ENCODE data around the gene CDX1.

The CDX1 gene

DNA sequence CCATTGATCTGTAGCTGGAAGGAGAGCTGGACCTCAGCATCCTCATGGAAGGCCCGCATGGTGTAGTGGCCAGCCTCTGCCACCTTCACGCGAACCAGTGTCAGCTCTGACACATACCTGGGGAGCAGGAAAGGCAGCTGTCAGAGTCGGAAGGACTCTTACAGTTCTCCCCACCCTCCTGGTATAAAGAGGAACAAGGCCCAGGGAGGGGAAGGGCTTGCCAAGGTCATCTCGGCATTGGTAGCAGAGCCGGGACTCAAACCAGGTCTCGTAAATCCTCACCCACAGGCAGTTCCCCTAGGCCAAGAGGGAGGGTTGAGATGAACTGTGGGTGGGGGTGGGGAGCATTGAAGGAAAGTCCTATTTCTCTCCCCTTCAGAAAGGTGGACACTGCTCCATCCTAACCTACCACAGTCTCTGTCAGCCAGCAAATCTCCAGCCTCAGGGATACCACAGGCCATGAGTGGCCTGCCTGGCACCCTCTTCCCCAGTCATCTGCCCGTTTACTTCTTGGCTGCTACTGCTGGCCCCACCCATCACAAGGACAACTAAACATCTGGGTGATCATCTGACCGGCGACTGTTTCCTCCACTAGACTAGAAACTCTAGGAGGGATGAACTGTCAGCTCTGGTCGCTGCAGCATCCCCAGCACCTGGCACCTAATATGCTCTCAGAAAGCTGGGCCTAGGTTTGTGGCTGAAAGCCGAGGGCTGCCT, 34.4 kb upstream of the CDX1 start:
- no peak for DNase-seq

DNA sequence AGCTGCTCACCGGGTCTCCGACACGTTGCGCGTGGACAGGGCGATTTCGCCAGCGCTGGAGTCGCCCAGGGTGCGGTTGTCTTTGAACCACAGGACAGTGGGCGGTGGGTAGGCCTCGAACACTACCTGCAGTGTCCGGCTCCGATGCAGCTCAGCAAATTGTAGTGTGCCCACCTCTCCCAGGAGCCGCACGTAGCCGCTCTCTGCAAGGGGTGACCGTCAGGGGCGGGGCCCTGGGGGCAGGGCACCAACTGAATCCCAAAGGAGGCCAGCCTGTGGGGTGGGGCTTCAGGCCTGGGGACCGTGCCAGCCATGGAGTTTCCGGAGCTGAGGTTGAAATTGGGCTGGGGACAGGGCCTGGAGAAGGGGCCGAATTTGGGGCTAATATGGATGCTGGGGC, 33.8 kb upstream of the CDX1 start:
- no peak for DNase-seq

DNA sequence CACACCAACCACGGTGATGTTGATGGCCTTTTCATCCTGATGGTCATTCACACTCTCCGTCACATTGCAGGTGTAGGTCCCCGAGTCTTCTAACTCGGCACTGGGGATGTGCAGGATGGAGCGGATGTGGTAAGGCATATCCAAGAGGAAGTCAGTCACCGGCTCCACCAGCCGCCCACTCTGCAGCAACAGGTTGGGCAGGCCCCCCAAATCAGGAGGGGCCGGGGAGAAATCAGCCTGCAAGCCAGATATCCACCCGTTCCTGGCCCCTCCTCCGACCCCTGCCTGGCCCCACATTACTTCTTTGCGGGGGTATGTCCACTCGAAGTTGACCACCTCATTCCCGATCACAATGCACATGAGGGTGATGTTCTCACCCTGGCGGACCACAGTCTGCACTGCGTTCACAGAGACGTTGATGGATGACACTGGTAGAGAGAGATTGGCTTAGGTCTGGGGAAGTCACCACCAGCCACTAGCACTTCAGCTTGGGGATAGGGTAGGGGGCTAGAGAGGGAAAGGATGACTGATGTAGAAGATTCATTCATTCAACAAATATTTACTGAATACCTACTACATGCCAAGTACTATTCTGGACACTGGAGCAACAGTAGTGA, 32.9 kb upstream of the CDX1 start:
- DNase-seq, result no peak

DNA sequence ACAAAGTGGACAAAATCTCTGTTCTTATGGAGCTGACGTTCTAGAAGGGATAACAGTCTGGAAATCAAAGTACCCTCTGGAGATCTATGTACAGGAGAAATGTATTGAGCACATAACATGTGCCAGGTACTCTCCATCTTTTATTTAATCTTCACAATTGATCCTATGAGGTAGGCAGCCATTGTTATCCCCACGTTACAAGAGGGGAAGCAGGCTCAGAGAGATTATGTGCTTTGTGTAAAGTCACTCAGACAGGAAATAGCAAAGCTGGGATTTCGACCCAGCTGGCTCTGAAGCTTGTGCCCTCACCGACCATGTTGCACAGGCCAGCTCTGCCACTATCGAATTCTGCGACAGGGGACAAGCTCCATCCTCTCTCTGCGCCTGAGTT, 32.4 kb upstream of the CDX1 start:
- no peak for DNase-seq

DNA sequence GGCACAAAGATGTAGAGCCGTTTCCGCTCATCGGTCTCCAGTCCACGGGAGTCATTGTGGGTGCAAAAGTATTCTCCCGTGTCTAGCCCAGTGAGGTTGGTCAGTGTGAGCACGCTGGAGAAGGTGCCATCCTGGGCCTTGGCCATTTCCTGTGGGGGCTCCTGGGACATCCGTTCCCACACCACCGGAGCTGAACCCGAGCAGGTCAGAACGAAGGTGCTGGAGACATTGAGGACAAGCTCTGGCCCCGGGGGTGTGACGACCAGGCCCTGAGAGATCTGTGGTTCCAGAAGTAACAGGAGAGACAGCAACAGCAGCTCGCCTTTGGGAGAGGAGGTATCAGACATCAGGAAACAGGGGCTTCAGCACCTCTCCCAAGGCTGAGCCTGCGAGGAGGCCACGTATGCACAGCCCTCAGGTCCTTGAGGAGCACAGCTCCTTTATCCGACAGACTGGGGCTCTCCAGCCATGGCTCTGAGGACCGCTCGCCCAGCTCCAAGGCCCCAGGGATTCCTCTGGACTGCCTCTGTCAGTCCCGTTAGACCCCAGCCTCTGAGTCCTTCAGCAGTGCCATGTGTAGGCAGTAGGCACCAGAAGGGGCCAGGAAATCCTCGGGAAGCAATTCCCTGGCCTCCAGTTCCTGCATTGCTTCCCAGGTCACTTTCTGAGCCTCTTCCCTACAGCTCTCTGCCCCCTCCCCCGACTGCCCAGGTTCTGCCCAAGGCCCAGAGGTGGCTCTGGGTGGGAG, 30.8 kb upstream of the CDX1 start:
- DNase-seq, result no peak

DNA sequence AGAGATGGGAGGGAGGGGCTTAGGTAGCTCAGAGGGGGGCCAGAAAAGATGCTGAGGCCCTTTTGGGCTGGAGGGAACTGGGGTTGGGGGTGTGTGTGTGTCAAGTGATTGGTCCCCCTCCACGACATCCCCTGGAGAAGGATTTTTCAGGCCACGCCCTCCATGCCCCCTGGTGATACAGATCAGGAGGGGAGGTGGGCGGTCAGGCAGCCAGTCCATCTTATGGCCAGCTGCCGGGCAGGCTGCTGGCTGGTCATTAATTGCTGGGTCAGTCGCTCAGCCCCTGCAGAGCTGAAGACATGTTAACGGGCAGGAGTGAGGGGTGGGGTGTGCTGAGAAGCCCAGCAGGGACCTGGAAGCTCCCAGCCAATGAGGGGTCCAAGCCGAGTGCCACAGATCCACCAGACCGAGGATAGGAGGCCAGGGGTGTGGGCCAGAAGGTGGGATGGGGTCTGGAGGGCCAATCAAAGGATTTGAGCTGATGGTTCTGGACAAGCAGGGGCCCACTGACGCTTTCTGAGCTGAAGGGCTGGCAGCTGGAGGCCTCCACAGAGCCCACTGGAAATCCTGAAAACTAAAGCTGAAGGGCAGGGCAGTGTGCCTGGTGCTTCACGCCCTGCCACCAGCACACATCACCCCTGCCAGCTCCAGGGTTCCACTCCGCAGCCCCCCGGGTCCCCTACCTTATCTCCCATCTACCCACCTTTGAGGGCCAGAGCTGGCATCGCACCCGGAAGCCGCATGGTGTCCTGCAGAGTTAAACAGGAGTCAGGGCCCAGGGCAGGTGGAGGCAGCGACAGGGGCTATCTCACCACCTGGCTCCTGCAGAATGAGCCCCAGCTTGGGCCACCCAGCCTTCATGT, 30.0 kb upstream of the CDX1 start:
- DNase-seq, result no peak

DNA sequence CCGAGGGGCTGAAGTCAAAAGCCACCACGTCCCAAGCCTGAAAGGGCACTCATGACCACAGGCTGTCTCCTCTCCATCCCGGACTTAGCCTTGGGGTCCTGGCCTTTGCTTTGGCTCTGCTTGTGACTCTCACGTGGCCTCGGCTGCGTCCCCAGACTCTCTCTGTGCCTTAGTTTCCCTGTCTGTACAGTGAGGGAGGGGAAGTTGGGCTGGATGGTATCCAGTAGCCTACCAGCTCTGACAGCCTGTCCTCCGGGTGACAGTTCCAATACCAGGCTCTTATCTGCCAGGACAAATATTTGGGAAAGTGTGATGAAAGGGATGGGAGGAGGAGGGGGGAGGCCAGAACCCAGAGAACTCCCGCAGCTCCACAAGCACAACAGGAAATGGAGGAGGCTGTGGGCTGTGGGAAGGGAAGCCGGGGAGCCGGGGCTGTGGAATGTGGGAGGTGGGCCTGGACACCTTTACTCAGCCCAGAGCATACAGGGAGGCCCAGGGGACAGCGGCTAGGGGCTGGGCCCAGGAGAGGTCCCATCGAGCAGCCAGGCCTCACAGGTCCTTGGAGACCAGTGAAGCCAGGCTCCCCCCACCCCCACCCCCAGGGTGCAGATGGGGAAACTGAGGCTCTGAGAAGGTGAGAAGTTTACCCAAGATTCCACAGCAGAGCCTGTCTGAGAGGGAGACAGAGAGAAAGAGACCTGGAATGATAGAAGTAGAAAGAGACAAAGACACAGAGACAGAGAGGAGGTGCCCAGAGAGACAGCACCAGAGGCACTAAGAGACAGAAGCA, 29.2 kb upstream of the CDX1 start:
- no peak for DNase-seq

DNA sequence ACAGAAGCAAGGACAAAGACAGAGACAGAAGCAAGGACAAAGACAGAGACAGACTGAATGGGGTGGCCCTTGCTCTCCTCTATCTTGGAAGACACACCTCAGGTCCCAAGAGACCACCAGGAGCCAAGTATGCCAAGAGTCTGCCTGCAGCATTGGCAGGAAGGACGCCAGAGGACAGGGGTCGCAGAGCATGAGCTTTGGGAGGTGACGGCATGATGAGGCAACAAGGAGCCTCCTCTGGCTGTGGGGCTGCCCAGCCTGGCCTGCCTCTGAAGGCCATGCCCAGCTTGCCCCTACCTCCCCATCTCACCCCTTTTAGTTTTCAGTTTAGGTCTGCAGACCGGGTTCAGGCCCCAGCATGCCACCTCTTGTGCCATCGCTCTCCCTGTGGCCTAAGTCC, 28.6 kb upstream of the CDX1 start:
- DNase-seq, result no peak

DNA sequence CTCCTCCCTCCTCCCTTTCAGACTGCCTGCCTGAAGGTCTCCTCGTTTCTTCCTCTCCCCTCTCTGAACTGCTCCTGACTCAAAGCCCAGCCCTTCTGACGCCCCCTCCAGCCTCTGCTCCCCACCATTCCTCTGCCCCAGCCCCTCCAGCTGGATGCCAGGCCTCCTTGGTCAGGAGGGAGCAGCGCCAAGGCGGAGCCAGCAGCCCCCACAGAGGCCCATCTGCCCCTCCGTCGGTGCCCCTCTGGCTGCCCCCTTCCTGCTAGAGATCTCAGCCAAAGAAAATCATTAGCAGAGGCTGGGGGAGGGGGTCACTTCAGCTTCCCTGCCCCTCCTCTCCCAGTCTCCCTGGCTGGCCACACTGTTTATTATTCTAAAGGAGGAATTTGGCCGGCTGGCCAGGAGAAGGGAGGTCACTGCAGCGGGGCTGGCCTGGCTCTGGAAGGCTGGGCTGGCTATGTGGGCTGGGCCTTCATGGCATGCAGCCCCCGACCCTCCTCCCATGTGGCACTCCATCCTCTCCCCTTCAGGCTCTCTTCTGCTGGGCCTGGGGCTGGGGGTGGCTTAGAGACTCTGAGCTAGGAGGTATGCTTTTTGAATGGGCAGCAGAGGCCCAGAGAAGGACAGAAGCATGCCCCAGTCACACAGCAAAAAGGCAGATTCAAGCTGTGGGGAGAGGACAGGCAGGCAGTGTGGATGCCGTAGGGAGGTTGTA, 27.9 kb upstream of the CDX1 start:
- no peak for DNase-seq

DNA sequence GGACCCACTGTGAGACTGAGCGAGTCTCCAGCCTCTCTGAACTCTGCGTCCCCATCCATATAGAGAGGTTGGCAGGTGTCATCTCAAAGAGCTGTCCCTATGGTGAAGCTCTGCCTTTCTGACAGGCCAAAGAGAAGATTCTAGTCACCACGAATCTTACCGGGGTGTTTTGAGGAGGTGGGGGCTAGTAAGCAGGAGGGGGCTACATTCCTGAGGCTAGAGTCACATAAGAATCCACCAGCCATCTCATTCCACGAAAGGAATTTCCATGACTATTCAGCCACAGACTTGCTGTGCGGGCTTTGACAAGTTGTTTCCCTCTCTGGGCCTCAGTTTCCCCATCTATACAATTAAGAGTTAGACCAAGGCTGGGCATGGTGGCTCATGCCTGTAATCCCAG, 27.2 kb upstream of the CDX1 start:
- no peak for DNase-seq

DNA sequence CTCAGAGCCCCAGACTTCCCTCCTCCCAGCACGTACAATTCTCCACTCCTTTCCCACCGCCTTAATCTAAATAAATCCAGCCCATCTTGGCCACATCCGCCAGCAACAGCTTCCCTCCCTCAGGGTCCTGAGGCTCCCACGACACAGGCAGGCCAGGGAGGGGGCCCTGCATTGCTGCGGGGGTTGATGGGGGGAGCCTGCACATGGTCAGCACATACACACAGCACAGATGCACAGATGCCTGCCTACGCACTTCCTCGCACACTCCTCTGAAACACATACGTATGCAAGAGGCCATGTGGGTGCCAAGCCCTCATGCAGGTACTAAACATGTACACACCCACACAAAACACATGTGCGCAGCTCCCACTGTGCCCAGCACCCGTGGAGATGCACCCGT, 25.7 kb upstream of the CDX1 start:
- no peak for DNase-seq

DNA sequence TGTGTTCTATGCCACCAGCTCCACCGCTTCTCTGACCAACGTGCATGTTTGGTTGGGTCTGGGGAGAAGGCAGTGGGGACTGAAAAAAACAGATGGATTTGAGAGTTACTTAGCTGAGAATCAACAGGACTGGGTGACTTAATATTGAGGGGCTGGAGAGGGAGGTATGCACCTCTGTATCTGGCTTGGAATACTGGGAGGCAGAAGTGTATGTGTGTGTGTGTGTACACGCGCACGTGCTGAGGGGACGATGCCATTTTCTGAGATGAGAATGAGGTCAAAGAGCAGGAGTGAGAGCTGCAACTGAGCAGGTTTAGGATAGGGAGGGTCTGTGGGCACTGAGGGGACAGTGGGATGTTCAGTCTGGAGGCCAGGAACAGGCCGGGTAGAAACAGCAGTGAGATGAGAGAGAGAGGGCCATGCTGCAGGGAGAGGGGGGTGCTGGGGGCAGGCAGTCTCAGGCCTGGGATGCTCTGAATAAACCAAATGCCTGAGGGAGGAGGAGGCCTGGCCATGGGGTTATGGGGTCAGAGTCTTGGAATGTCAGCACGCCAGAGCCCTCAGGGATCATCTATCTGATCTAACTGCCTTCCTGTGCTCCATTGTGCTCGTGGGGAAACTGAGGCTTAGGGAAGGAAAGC, 24.9 kb upstream of the CDX1 start:
- DNase-seq, result no peak

DNA sequence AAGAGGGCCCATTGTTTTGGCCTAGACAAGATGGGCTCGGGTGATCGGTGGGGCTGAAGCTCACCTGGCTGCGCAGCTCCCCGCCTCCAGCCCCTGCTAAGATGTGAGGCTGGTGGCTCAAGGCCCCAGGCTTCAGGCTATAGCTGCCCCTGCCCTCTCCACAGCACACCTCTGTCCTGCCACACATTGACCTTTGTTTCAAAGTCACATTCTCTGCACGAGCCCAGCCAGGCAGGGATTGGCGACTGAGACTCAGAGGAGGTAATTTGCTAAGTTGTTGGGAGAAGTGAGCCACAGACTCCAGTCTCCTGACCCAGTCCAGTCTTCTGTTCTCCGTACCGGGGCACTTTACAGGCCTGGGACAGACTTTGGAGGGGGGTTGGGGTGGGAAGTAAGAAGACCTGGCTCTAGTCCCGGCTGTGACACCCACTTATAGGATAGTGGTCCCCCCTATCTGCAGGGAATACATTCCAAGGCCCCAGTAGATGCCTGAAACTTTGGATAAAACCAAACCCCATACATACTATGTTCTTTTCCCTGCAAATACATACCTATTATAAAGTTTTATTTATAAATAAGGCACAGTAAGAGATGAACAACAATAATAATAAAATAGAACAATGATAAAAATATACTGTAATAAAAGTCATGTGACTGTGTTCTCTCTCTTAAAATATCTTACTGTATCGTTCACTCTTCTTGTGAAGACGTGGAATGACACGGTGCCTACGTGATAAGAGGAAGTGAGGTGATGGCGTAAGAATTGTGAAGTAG, 24.2 kb upstream of the CDX1 start:
- DNase-seq, result no peak

DNA sequence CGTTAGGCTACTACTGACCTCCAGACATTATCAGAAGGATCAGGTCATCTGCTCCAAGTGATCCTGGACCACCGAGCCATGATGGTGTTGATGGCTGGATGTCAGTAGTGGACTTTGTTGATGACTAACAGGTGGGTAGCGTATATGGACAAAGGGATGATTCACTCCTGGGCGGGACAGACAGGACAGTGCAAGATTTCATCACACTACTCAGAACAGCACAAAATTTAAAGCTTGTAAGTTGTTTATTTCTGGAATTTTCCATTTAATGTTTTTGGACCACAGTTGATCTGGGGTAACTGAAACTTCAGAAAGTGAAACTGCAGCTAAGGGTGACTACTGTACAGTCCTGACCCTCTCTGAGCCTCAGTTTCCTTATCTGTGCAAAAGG, 23.6 kb upstream of the CDX1 start:
- peak; percentile 59 for DNase-seq

DNA sequence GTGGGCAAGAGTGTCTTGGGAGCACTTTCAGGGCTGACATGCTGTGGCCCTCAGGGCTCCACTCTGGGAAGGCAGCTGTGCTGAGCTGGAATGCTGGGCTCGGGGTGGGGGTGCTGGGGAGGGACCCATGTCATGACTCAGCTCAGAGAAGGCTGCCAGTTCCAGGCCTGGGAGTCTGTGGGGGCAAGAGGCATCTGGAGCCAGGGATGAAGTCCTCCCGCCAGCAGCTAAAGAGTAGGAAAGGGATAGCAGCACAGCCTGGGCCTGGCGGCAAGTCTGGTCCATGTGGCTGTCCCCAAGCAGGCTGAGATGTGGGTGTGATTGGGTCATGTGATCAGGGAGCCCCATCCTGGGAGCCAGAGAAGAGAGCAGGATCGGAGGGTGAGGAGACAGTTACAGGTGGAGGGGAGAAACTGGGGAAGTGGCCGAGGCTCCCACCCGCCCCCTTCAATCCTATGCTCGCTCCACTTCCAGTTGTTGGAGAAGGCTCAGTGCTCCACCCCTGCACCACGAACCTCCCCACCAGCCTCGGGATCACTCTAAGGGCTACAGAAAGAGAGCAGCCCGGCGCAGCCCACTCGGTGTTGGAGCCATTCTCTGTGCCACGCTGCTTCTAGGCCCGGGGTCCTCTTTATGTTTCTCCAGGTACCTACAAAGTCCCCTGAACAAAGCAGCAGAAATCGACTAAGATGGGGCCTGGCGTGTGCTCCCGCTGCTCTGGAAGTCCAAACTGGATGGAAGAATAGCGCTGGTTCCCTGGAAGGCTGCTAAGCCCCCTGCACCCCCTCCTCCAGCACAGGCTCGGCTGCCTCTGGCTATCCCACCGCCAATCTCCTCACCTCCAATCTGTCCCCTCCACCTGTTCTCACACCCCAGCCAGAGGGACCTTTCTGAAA, 23.0 kb upstream of the CDX1 start:
- no peak for DNase-seq

DNA sequence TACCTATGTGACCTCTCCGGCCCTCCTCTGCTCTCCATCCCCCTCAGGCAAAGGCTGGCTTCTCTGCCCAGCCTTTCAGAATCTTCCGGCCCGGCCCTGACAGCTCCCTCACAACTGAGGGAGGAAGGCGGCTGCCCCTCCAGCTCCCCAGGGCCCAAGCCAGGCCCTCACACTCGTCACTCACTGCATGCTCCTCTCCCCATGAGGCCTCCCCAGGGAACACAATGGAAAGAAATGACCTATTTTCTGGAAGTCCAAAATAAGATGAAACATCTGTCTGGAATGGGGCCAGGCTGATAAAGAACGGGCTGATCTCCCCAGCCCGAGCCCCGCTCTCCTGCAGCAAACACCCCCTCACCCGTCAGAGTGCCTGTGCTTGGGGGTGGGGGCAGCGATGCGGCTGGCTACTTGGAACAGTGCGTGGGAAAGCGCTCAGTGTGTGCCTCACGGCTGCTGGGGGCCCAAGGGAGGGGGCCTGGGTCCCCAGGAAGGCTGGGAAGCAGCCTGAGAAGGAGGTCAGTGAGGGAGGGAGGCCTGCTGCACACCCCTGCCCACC, 22.3 kb upstream of the CDX1 start:
- DNase-seq, result no peak

DNA sequence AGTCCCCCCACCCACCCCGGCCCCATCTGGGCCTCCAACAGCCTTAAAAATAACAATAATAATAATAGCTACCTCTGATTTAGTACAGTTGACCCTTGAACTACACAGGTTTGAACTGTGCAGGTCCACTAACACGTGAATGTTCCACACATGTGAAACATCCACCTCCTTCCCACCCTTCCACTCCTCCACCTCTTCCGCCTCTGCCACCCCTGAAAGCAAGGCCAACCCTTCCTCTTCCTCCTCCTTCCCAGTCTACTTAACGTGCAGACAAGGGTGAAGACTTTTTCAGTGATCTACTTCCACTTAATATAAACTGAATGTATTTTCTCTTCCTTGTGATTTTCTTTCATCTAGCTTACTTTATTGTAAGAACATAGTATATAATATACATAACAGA, 21.7 kb upstream of the CDX1 start:
- no peak for DNase-seq

DNA sequence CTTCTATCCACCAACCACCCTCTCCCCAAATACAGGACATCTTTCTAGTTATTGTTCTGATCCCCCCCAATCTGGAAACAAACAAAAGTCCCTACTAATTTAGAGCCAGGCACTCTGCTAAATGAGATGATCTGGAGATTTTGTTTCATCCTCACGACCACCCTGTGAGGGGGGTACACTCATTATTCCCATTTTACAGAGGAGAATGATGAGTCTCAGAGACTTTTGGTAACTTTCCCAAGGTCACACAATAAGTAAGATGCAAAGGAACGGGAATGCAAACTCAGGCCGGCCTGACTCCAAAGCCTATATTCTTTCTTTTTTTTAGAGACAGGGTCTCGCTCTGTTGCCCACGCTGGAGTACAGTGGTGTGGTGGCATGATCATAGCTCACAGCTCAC, 20.3 kb upstream of the CDX1 start:
- no peak for DNase-seq
